GM12878 (cell line): ENCODE results near the gene MYCN. TPM values are rescaled to one million over a fixed set of nuclear protein-coding genes. Genes with fewer than 3 reads are reported as not detected.

Source experiments
- ATAC-seq: fragments of 200-7000 bp; cut with Tn5 transposase; 3 replicates; pipeline ENCODE4 v1.9.1; 2020; ENCODE audit warnings: mild to moderate bottlenecking, moderate library complexity
- BruUV-seq: library from RNA; stranded (reverse); fragments of 400-500 nt; replicated peaks from 2 replicates; lab custom pipeline; 2021; lab: Mats Ljungman, UMichigan
- CTCF ChIA-PET: fragments of 300-600 bp; sonication (Branson Sonifier 250); formaldehyde crosslinking; extraction: SDS; loops from one replicate; lab custom pipeline; 2021; ENCODE audit warnings: inconsistent platforms; lab: Yijun Ruan, JAX
- POLR2A ChIA-PET: fragments of 350-600 bp; formaldehyde crosslinking; extraction: SDS; loops from one replicate; lab custom pipeline; 2021; ENCODE audit warnings: inconsistent platforms; lab: Charles Lee
- RAD21 ChIA-PET: fragments of 300-600 bp; sonication (Branson Sonifier 250); formaldehyde crosslinking; loops from one replicate; lab custom pipeline; 2023; ENCODE audit warnings: antibody characterized with exemption; ENCODE audit not compliant: unreplicated experiment; lab: Charles Lee
- SMC1A ChIA-PET: fragments of 300-600 bp; sonication (Branson Sonifier 250); formaldehyde crosslinking; loops from one replicate; lab custom pipeline; 2023; ENCODE audit not compliant: unreplicated experiment, uncharacterized antibody; lab: Charles Lee
- DNase-seq: peaks from one replicate; pipeline ENCODE4 v3.0.0-alpha.2; 2011; ENCODE audit warnings: low read depth, low spot score
- FAIRE-seq: peaks from 3 replicates; lab custom pipeline; 2011; peaks lifted over from hg19 to GRCh38; lab: Jason Lieb, UNC
- H2AFZ ChIP-seq: 2 replicates; pipeline ENCODE4 v1.6.0; 2011; ENCODE audit warnings: low read depth, low read length, control low read depth; ENCODE audit not compliant: control insufficient read depth
- H3K27ac ChIP-seq: 2 replicates; pipeline ENCODE4 v1.5.1; 2011; ENCODE audit warnings: control low read depth; ENCODE audit not compliant: control insufficient read depth, insufficient read depth
- H3K27me3 ChIP-seq, 2 experiments: replicated peaks in 1 of 2; 2 replicates each; pipeline versions ENCODE4 v1.6.0 to v1.6.1; 2011; ENCODE audit warnings: low read length in 1 of 2; ENCODE audit not compliant: control insufficient read depth in 2 of 2, insufficient read depth in 2 of 2
- H3K36me3 ChIP-seq, 2 experiments: 2 replicates each; pipeline ENCODE4 v1.5.1; 2011; ENCODE audit warnings: low read length in 1 of 2; ENCODE audit not compliant: control insufficient read depth in 2 of 2, insufficient read depth in 2 of 2
- H3K4me1 ChIP-seq: 2 replicates; pipeline ENCODE4 v1.6.1; 2011; ENCODE audit warnings: mild to moderate bottlenecking, low read length, moderate library complexity, mixed read lengths; ENCODE audit not compliant: control insufficient read depth, insufficient read depth
- H3K4me2 ChIP-seq: 2 replicates; pipeline ENCODE4 v1.6.0; 2011; ENCODE audit warnings: control low read depth; ENCODE audit not compliant: control insufficient read depth, insufficient read depth
- H3K4me3 ChIP-seq: fragments of 200-600 bp; sonication (generic); 2 replicates; pipeline ENCODE4 v1.5.1; 2016
- H3K79me2 ChIP-seq: 2 replicates; pipeline ENCODE4 v1.6.0; 2011; ENCODE audit warnings: low read length; ENCODE audit not compliant: control insufficient read depth, insufficient read depth
- H3K9ac ChIP-seq: 2 replicates; pipeline ENCODE4 v1.8.0; 2011; ENCODE audit warnings: low read length, control low read depth, mixed read lengths; ENCODE audit not compliant: control insufficient read depth, insufficient read depth
- H3K9me3 ChIP-seq: replicated peaks from 3 replicates; pipeline ENCODE4 v1.5.1; 2011; ENCODE audit warnings: mild to moderate bottlenecking, low read length; ENCODE audit not compliant: control insufficient read depth, insufficient read depth
- H4K20me1 ChIP-seq: 2 replicates; pipeline ENCODE4 v1.6.0; 2011; ENCODE audit not compliant: control insufficient read depth, insufficient read depth
- BCL11A ChIP-seq: IDR thresholded peaks from 2 replicates; pipeline ENCODE4 v1.6.1; 2011; ENCODE audit warnings: low read depth, low read length
- CHD2 ChIP-seq: IDR thresholded peaks from 2 replicates; pipeline ENCODE4 v1.6.1; 2011; ENCODE audit warnings: low read depth, low read length, improper control_type of control experiment, borderline replicate concordance
- EZH2 ChIP-seq: IDR thresholded peaks from 2 replicates; pipeline ENCODE4 v1.6.1; 2012; ENCODE audit warnings: low read depth, mild to moderate bottlenecking, control low read depth, inconsistent platforms, low read length, borderline replicate concordance; ENCODE audit not compliant: control insufficient read depth
- MEF2B ChIP-seq: fragments of 450-650 bp; IDR thresholded peaks from 2 replicates; pipeline ENCODE4 v1.6.1; 2018; ENCODE audit warnings: mild to moderate bottlenecking, moderate library complexity; ENCODE audit not compliant: partially characterized antibody, poor library complexity, severe bottlenecking
- NFYB ChIP-seq: IDR thresholded peaks from 2 replicates; pipeline ENCODE4 v1.6.1; 2011; ENCODE audit warnings: low read depth, mild to moderate bottlenecking, low read length, improper control_type of control experiment, moderate library complexity; ENCODE audit not compliant: insufficient read depth
- PAX8 ChIP-seq: fragments of 450-650 bp; IDR thresholded peaks from 2 replicates; pipeline ENCODE4 v1.6.1; 2017; ENCODE audit warnings: mild to moderate bottlenecking, moderate library complexity
- POU2F2 ChIP-seq: IDR thresholded peaks from 3 replicates; pipeline ENCODE4 v1.6.1; 2011; ENCODE audit warnings: low read depth, mild to moderate bottlenecking, low read length, borderline replicate concordance
- RAD21 ChIP-seq: IDR thresholded peaks from 2 replicates; pipeline ENCODE4 v1.6.1; 2011; ENCODE audit warnings: mild to moderate bottlenecking, low read depth, low read length, moderate library complexity; ENCODE audit not compliant: insufficient read depth
- TAF1 ChIP-seq: IDR thresholded peaks from 2 replicates; pipeline ENCODE4 v1.6.1; 2011; ENCODE audit warnings: mild to moderate bottlenecking, low read depth, low read length, borderline replicate concordance
- ZZZ3 ChIP-seq: IDR thresholded peaks from 2 replicates; pipeline ENCODE4 v1.6.1; 2011; ENCODE audit warnings: low read depth; ENCODE audit not compliant: control insufficient read depth, insufficient read length
- WGBS: methylation state at CpG from one replicate; pipeline ENCODE4 v1.1.6; 2016; ENCODE audit warnings: low lambda C conversion rate; ENCODE audit not compliant: insufficient replicate concordance, insufficient coverage; ENCODE audit errors: missing lambda C conversion rate; 5-methylcytosine and 5-hydroxymethylcytosine counted together
- in situ Hi-C: fragments of 300-500 bp; cut with MboI; formaldehyde crosslinking; loops from 9 replicates; pipeline ENCODE4 v1.14.3; 2018; ENCODE audit warnings: mixed read lengths
- intact Hi-C: fragments of 100-400 bp; cut with micrococcal nuclease; formaldehyde crosslinking; loops from one replicate; pipeline ENCODE4 v1.14.2; 2022; ENCODE audit not compliant: unreplicated experiment
- polyA plus RNA-seq, 11 experiments: library from polyadenylated mRNA; depleted of rRNA in 4 of 11; unstranded in 6 of 11; stranded (reverse) in 5 of 11; fragments of >200 nt; fragmentation: Nextera tagmentation in 4 of 11; fragmentation: Illumina TruSeq in 1 of 11; extraction: Ambion mirVana in 4 of 11; extraction: Trizol in 1 of 11; gene quantifications; 1 replicate in 1 of 11; 2 replicates in 10 of 11; pipeline versions ENCODE4 v1.2.1 to v1.2.3, GENCODE V29; 2011 to 2016; ENCODE audit warnings: inconsistent platforms in 2 of 11, missing spikeins in 2 of 11, low read depth in 1 of 11
- total RNA-seq, 4 experiments: library from RNA; depleted of rRNA in 3 of 4; stranded (reverse); fragments of >200 nt in 3 of 4; fragmentation: Illumina TruSeq in 1 of 4; extraction: Trizol in 1 of 4; gene quantifications; 2 replicates each; pipeline versions ENCODE4 v1.2.1 to v1.2.3, GENCODE V29; 2013 to 2021
- TF ChIP-seq, protein P1 (sequence below): fragments of 450-650 bp; IDR thresholded peaks from 2 replicates; pipeline ENCODE4 v1.6.1; 2014; ENCODE audit warnings: mild to moderate bottlenecking
- TF ChIP-seq, protein P2 (sequence below): fragments of 450-650 bp; IDR thresholded peaks from 2 replicates; pipeline ENCODE4 v1.6.1; 2016; ENCODE audit warnings: mild to moderate bottlenecking
- TF ChIP-seq, protein P3 (sequence below): fragments of 450-650 bp; conservative IDR thresholded peaks from 2 replicates; pipeline ENCODE4 v1.6.1; 2017; ENCODE audit warnings: mild to moderate bottlenecking, moderate library complexity
- TF ChIP-seq, protein P4 (sequence below): IDR thresholded peaks from 2 replicates; pipeline ENCODE4 v1.6.1; 2011; ENCODE audit warnings: low read depth, low read length, improper control_type of control experiment, borderline replicate concordance
- TF ChIP-seq, protein P5 (sequence below): fragments of 450-650 bp; IDR thresholded peaks from 2 replicates; pipeline ENCODE4 v1.6.1; 2016; ENCODE audit warnings: mild to moderate bottlenecking

MYCN gene
- total and polyA plus RNA-seq, 10 of the 15 experiments (the other 5 are each of a cell fraction or from before 2014, with no cell fraction given): not detected

DNA sequence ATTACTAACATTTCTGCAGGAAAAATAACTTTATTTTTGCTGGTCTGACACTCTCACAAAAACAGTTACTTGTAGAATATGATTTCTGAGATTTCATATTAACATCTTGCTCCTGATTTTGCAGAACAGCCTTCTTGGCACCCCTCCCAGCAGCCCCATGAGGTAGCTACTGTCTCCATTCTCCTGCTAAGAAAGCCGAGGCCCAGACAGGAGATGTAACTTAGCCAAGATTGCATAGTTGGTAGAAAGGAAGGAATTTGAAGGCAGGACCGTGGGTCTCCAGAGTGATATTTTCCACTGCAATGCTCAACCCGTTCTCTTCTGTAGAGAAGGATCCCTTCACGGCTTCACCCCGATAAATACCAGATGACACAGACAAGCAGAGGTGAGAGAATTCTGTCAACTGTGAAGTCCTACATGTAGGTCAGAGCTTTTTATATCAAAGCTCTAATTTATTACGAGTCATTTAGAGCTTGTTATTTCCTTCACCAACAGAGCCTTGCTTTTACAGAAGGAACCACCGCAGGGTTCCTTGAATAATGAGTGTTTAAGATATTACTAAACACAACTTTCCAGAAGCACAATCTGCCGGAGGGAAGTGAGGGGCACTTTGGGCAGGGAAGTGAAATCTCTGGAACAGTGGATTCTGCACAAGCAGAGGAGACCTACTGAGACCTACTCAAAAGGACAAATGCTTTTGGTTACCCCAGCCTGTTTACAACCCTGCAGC is 48.0 kb upstream of the MYCN start:
- Histone ChIP-seq H3K79me2 (no peaks in the 10 kb centered on the region), H3K4me3 (no peak overlapping the region), H3K9me3 (no peaks in the 10 kb centered on the region; the same call in 2 of the 3 replicates), H3K4me1 (no peaks in the 10 kb centered on the region; the same call in 1 of the 2 replicates), H4K20me1 (no peaks in the 10 kb centered on the region), H3K27me3 (no peaks in the 10 kb centered on the region; a peak in 1 of 4 replicates), H3K4me2 (no peak overlapping the region), H3K36me3 (no peaks in the 10 kb centered on the region), H3K9ac (no peak overlapping the region), H3K27ac (no peak overlapping the region), H2AFZ (no peak overlapping the region)
- DNase-seq (no peak), ATAC-seq (no peak), FAIRE-seq (no peak)
- in situ Hi-C loops (no loop called here), intact Hi-C loops (no loop called here)
- no TSS peak for BruUV-seq
- 26% methylated on average over 8 of the region's 8 CpGs for WGBS
- ChIA-PET SMC1A (no interaction called here), CTCF (interaction anchor here (1.1 kb wide), 1 partner anchor 31 kb away, joined by 4 read pairs; no protein-coding TSS in a partner anchor), RAD21 (no interaction called here), POLR2A (no interaction called here)
- TF ChIP-seq CHD2: no peak
- TF ChIP-seq, protein P1, sequence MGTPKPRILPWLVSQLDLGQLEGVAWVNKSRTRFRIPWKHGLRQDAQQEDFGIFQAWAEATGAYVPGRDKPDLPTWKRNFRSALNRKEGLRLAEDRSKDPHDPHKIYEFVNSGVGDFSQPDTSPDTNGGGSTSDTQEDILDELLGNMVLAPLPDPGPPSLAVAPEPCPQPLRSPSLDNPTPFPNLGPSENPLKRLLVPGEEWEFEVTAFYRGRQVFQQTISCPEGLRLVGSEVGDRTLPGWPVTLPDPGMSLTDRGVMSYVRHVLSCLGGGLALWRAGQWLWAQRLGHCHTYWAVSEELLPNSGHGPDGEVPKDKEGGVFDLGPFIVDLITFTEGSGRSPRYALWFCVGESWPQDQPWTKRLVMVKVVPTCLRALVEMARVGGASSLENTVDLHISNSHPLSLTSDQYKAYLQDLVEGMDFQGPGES: no peak
- no peak for TF ChIP-seq RAD21
- no peak for TF ChIP-seq EZH2
- TF ChIP-seq, protein P2, sequence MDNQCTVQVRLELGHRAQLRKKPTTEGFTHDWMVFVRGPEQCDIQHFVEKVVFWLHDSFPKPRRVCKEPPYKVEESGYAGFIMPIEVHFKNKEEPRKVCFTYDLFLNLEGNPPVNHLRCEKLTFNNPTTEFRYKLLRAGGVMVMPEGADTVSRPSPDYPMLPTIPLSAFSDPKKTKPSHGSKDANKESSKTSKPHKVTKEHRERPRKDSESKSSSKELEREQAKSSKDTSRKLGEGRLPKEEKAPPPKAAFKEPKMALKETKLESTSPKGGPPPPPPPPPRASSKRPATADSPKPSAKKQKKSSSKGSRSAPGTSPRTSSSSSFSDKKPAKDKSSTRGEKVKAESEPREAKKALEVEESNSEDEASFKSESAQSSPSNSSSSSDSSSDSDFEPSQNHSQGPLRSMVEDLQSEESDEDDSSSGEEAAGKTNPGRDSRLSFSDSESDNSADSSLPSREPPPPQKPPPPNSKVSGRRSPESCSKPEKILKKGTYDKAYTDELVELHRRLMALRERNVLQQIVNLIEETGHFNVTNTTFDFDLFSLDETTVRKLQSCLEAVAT: no peak
- no peak for TF ChIP-seq TAF1
- no peak for TF ChIP-seq POU2F2
- TF ChIP-seq, protein P3, sequence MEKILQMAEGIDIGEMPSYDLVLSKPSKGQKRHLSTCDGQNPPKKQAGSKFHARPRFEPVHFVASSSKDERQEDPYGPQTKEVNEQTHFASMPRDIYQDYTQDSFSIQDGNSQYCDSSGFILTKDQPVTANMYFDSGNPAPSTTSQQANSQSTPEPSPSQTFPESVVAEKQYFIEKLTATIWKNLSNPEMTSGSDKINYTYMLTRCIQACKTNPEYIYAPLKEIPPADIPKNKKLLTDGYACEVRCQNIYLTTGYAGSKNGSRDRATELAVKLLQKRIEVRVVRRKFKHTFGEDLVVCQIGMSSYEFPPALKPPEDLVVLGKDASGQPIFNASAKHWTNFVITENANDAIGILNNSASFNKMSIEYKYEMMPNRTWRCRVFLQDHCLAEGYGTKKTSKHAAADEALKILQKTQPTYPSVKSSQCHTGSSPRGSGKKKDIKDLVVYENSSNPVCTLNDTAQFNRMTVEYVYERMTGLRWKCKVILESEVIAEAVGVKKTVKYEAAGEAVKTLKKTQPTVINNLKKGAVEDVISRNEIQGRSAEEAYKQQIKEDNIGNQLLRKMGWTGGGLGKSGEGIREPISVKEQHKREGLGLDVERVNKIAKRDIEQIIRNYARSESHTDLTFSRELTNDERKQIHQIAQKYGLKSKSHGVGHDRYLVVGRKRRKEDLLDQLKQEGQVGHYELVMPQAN: no peak
- TF ChIP-seq PAX8: no peak
- TF ChIP-seq, protein P4, sequence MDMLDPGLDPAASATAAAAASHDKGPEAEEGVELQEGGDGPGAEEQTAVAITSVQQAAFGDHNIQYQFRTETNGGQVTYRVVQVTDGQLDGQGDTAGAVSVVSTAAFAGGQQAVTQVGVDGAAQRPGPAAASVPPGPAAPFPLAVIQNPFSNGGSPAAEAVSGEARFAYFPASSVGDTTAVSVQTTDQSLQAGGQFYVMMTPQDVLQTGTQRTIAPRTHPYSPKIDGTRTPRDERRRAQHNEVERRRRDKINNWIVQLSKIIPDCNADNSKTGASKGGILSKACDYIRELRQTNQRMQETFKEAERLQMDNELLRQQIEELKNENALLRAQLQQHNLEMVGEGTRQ: no peak
- no peak for TF ChIP-seq MEF2B
- TF ChIP-seq ZZZ3: no peak
- no peak for TF ChIP-seq NFYB
- TF ChIP-seq, protein P5, sequence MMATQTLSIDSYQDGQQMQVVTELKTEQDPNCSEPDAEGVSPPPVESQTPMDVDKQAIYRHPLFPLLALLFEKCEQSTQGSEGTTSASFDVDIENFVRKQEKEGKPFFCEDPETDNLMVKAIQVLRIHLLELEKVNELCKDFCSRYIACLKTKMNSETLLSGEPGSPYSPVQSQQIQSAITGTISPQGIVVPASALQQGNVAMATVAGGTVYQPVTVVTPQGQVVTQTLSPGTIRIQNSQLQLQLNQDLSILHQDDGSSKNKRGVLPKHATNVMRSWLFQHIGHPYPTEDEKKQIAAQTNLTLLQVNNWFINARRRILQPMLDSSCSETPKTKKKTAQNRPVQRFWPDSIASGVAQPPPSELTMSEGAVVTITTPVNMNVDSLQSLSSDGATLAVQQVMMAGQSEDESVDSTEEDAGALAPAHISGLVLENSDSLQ: no peak
- TF ChIP-seq BCL11A: no peak
